ENCODE data around the gene NXPH1. TPM values are rescaled to one million over a fixed set of nuclear protein-coding genes. Genes with fewer than 3 reads are reported as not detected.
A peak's percentile ranks its signal among the peaks of the same experiment; 100 is the strongest.

Gene NXPH1
- total RNA-seq, 1 donor from 2014 or later: not detected

DNA sequence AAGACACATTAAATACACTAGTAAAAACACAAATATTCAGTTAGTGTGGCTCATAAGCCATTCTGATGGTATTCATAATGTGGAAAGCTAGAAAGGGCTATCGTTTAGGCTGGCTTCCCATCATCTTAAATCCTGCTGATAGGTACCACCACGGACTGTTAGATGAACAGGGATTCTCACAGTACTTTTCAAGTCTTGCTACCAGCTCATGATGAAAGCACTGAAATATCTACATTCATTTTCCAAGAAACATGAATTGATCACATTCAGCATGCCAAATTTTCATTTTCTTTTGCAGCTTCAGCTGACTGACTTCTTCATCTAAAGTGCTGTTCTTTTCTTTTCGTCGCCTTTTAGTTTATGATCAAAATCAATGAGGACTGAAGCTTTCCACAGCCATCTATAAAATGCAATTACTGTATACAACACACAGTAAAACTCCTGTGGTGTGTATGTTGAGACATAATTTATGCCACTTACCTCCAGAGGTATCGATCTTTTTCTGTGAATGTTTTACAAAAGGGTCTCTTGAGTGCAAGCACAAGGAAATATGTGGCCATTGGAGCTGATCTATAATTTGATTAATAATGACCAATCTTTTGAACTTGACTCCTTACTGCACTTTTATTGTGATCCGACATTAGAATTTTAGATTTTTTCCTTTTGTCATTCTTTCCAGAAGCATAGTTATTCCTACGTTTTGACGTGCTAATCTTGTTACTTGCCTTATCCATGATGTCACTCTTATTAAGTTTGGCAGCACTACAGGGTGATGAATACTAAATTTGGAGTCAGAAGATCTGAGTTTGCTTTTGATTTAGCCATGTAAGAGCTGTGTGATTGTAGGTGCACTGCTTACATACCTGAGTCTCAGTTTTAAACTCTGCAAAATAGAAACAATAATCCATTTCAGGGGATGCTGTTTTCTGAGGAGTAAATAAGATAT, 58.4 kb downstream of the NXPH1 start:
- H3K27ac Mint-ChIP-seq: no peak overlapping the region
- H3K36me3 Mint-ChIP-seq: no peaks in the 10 kb centered on the region
- no peaks in the 10 kb centered on the region for H3K9me3 ChIP-seq (ENCODE audit: low read depth)
- DNase-seq (ENCODE audit: low spot score): no peak
- no peak overlapping the region for H3K27ac ChIP-seq
- H3K4me3 Mint-ChIP-seq: no peak overlapping the region
- H3K9me3 Mint-ChIP-seq: no peaks in the 10 kb centered on the region
- H3K4me1 ChIP-seq: no peaks in the 10 kb centered on the region
- no peaks in the 10 kb centered on the region for H4K20me1 ChIP-seq (ENCODE audit: low read depth)
- TF ChIP-seq, protein P1, sequence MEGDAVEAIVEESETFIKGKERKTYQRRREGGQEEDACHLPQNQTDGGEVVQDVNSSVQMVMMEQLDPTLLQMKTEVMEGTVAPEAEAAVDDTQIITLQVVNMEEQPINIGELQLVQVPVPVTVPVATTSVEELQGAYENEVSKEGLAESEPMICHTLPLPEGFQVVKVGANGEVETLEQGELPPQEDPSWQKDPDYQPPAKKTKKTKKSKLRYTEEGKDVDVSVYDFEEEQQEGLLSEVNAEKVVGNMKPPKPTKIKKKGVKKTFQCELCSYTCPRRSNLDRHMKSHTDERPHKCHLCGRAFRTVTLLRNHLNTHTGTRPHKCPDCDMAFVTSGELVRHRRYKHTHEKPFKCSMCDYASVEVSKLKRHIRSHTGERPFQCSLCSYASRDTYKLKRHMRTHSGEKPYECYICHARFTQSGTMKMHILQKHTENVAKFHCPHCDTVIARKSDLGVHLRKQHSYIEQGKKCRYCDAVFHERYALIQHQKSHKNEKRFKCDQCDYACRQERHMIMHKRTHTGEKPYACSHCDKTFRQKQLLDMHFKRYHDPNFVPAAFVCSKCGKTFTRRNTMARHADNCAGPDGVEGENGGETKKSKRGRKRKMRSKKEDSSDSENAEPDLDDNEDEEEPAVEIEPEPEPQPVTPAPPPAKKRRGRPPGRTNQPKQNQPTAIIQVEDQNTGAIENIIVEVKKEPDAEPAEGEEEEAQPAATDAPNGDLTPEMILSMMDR (IDR thresholded peaks at IDR 0.05): no peak
- TF ChIP-seq EZH2 (IDR thresholded peaks at IDR 0.05) (no peak), EZH2phosphoT487 (IDR thresholded peaks at IDR 0.05) (no peak)
- no peaks in the 10 kb centered on the region for H3K4me1 Mint-ChIP-seq
- H3K79me2 ChIP-seq (ENCODE audit: low read depth): no peaks in the 10 kb centered on the region
- H3F3A ChIP-seq (ENCODE audit: low read depth): no peaks in the 10 kb centered on the region
- H3K27me3 Mint-ChIP-seq (ENCODE audit: insufficient read depth, low read depth): peaks cover 2% of the 10 kb centered on the region
- H2AFZ ChIP-seq (replicated peaks): no peak overlapping the region
- no peak overlapping the region for H3K4me2 ChIP-seq
- no peaks in the 10 kb centered on the region for H3K36me3 ChIP-seq
- H3K4me3 ChIP-seq: no peak overlapping the region
- no peaks in the 10 kb centered on the region for H3K27me3 ChIP-seq
- H3K9ac ChIP-seq: no peak overlapping the region

- no peaks in the 10 kb centered on the region for H3K79me2 ChIP-seq (ENCODE audit: low read depth)
- DNase-seq (ENCODE audit: low spot score): no peak
- H3K9me3 Mint-ChIP-seq: no peaks in the 10 kb centered on the region
These were observed 65.7 kb downstream of the NXPH1 start for GRCh38 chr7:8499128-8499527.

DNA sequence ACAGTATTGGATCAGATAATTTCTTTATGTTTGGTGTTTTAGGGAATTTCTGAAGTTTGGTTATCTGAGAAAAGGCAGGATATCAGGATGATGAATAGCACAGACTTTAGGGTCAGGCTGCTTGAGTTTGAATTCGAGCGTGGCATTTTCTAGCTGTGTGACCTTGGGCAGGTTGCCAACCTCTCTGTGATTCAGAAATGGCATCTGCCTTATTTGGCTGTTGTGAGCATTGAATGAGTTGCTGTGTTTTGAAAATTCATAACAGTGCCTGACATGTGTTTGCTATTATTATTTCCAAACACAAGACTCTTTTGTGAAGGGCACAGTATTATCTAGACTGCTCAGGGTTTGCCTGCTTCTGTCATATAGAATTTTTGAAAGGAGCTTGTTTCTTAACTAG, 66.9 kb downstream of the NXPH1 start:
- TF ChIP-seq, protein P1 (IDR thresholded peaks at IDR 0.05): no peak
- TF ChIP-seq EZH2 (IDR thresholded peaks at IDR 0.05) (no peak), EZH2phosphoT487 (IDR thresholded peaks at IDR 0.05) (no peak)
- H3K4me1 Mint-ChIP-seq: no peaks in the 10 kb centered on the region
- no peak overlapping the region for H3K27ac Mint-ChIP-seq
- peaks cover 2% of the 10 kb centered on the region for H3K27me3 Mint-ChIP-seq (ENCODE audit: insufficient read depth, low read depth)
- H3K4me3 Mint-ChIP-seq: no peak overlapping the region
- no peaks in the 10 kb centered on the region for H3K9me3 Mint-ChIP-seq
- Histone ChIP-seq H3K4me1 (no peaks in the 10 kb centered on the region), H3K9ac (no peak overlapping the region), H3K79me2 (ENCODE audit: low read depth) (no peaks in the 10 kb centered on the region), H4K20me1 (ENCODE audit: low read depth) (no peaks in the 10 kb centered on the region), H3K27me3 (no peaks in the 10 kb centered on the region), H3K4me3 (no peak overlapping the region), H3K9me3 (ENCODE audit: low read depth) (no peaks in the 10 kb centered on the region), H3K36me3 (no peaks in the 10 kb centered on the region), H3F3A (ENCODE audit: low read depth) (no peaks in the 10 kb centered on the region), H3K27ac (no peak overlapping the region), H3K4me2 (no peak overlapping the region), H2AFZ (replicated peaks) (no peak overlapping the region)
- DNase-seq (ENCODE audit: low spot score): no peak
- H3K36me3 Mint-ChIP-seq: no peaks in the 10 kb centered on the region

More at GRCh38 chr7:8499128-8499527, 65.7 kb downstream of the NXPH1 start:
- Histone ChIP-seq H3K4me3 (no peak overlapping the region), H3K4me1 (no peaks in the 10 kb centered on the region), H3K36me3 (no peaks in the 10 kb centered on the region), H3F3A (ENCODE audit: low read depth) (no peaks in the 10 kb centered on the region), H3K27ac (no peak overlapping the region), H3K27me3 (no peaks in the 10 kb centered on the region), H3K4me2 (no peak overlapping the region), H4K20me1 (ENCODE audit: low read depth) (no peaks in the 10 kb centered on the region), H2AFZ (replicated peaks) (peak overlapping the region; percentile 42), H3K9ac (no peak overlapping the region), H3K9me3 (ENCODE audit: low read depth) (no peaks in the 10 kb centered on the region)
- H3K4me3 Mint-ChIP-seq: no peak overlapping the region
- H3K27me3 Mint-ChIP-seq (ENCODE audit: insufficient read depth, low read depth): peaks cover 2% of the 10 kb centered on the region
- TF ChIP-seq, protein P1 (IDR thresholded peaks at IDR 0.05): no peak
- TF ChIP-seq EZH2 (IDR thresholded peaks at IDR 0.05) (no peak), EZH2phosphoT487 (IDR thresholded peaks at IDR 0.05) (no peak)
- H3K4me1 Mint-ChIP-seq: no peaks in the 10 kb centered on the region
- no peaks in the 10 kb centered on the region for H3K36me3 Mint-ChIP-seq
- no peak overlapping the region for H3K27ac Mint-ChIP-seq
